ENCODE measurements around the gene KCNMA1.

- TF ChIP-seq, protein P1, sequence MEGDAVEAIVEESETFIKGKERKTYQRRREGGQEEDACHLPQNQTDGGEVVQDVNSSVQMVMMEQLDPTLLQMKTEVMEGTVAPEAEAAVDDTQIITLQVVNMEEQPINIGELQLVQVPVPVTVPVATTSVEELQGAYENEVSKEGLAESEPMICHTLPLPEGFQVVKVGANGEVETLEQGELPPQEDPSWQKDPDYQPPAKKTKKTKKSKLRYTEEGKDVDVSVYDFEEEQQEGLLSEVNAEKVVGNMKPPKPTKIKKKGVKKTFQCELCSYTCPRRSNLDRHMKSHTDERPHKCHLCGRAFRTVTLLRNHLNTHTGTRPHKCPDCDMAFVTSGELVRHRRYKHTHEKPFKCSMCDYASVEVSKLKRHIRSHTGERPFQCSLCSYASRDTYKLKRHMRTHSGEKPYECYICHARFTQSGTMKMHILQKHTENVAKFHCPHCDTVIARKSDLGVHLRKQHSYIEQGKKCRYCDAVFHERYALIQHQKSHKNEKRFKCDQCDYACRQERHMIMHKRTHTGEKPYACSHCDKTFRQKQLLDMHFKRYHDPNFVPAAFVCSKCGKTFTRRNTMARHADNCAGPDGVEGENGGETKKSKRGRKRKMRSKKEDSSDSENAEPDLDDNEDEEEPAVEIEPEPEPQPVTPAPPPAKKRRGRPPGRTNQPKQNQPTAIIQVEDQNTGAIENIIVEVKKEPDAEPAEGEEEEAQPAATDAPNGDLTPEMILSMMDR (IDR thresholded peaks at IDR 0.05): no peak
- TF ChIP-seq POLR2A (IDR thresholded peaks at IDR 0.05) (no peak), POLR2AphosphoS5 (IDR thresholded peaks at IDR 0.05) (no peak), EP300 (IDR thresholded peaks at IDR 0.05) (no peak)
These were observed 354.3 kb downstream of the KCNMA1 start for GRCh38 chr10:77283326-77283725.
